HG02588 (cell line): ENCODE data around the gene SLC6A20.

Experiments used
- ATAC-seq: cut with Tn5 transposase; IDR thresholded peaks from one replicate; pipeline ENCODE4 v1.9.1; 2021; ENCODE audit warnings: mild to moderate bottlenecking, moderate library complexity; ENCODE audit not compliant: unreplicated experiment

The SLC6A20 gene

GRCh38 chr3:45779746-45780735 is 16.3 kb downstream of the SLC6A20 start:
- no peak for ATAC-seq

GRCh38 chr3:45778761-45779201 is 17.6 kb downstream of the SLC6A20 start:
- no peak for ATAC-seq

GRCh38 chr3:45777746-45778386 is 18.5 kb downstream of the SLC6A20 start:
- no peak for ATAC-seq

- no peak for ATAC-seq
These were observed 19.1 kb downstream of the SLC6A20 start for GRCh38 chr3:45777111-45777745.

GRCh38 chr3:45776611-45777010 is 19.7 kb downstream of the SLC6A20 start:
- no peak for ATAC-seq

GRCh38 chr3:45776301-45776595 is 20.1 kb downstream of the SLC6A20 start:
- no peak for ATAC-seq

- no peak for ATAC-seq
These were observed 20.6 kb downstream of the SLC6A20 start for GRCh38 chr3:45775571-45776300.

GRCh38 chr3:45774581-45775521 is 21.5 kb downstream of the SLC6A20 start:
- no peak for ATAC-seq

GRCh38 chr3:45773714-45774449 is 22.5 kb downstream of the SLC6A20 start:
- no peak for ATAC-seq

GRCh38 chr3:45773072-45773471 is 23.3 kb downstream of the SLC6A20 start:
- ATAC-seq: no peak

GRCh38 chr3:45772341-45773035 is 23.8 kb downstream of the SLC6A20 start:
- ATAC-seq: no peak

GRCh38 chr3:45771831-45772230 is 24.5 kb downstream of the SLC6A20 start:
- ATAC-seq: no peak

- no peak for ATAC-seq
These were observed 25.1 kb downstream of the SLC6A20 start for GRCh38 chr3:45771166-45771775.

- no peak for ATAC-seq
These were observed 30.4 kb downstream of the SLC6A20 start for GRCh38 chr3:45765958-45766357.

GRCh38 chr3:45765266-45765851 is 31.0 kb downstream of the SLC6A20 start:
- no peak for ATAC-seq

- no peak for ATAC-seq
These were observed 33.0 kb downstream of the SLC6A20 start for GRCh38 chr3:45763303-45763675.

- no peak for ATAC-seq
These were observed 33.6 kb downstream of the SLC6A20 start for GRCh38 chr3:45762647-45763302.
